AML-193 (cell line): Measurements from ENCODE around the gene MPZ.
"Not testable (repeated sequence)": the region's sequence is repeated elsewhere in the genome, so short reads cannot be mapped to it uniquely, and the experiment has no call there.

ENCODE experiments used
- DNase-seq, 2 experiments: peaks; one replicate each; lab custom pipeline; 2025; lab: John Stamatoyannopoulos, UW

The MPZ gene

GRCh38 chr1:161255955-161256520 lies 53.7 kb downstream of the MPZ start:
- DNase-seq, result not testable (repeated sequence)

GRCh38 chr1:161255302-161255701 lies 54.5 kb downstream of the MPZ start:
- DNase-seq, result not testable (repeated sequence)
